Stimulated activated memory B cell treated with anti-CD40 and anti-IgM and Interleukin-4, amounts not matched to agents 10 μg/mL and 1 μg/mL and 100 μg/mL, for 72 hours (primary cell): ENCODE results near the gene B4GALT2.

ENCODE experiments used
- ATAC-seq: fragments of 150-1000 bp; cut with Tn5 transposase; 2 replicates; pipeline ENCODE4 v1.10.0; 2021
- H3K27ac Mint-ChIP-seq: one replicate; pipeline ENCODE4 v1.8.0; 2022; ENCODE audit warnings: mild to moderate bottlenecking, mixed read lengths
- H3K27me3 Mint-ChIP-seq: one replicate; pipeline ENCODE4 v1.8.0; 2022; ENCODE audit warnings: mixed read lengths
- H3K36me3 Mint-ChIP-seq: one replicate; pipeline ENCODE4 v1.8.0; 2022; ENCODE audit warnings: mixed read lengths
- H3K4me1 Mint-ChIP-seq: one replicate; pipeline ENCODE4 v1.8.0; 2022; ENCODE audit warnings: mixed read lengths
- H3K4me3 Mint-ChIP-seq: one replicate; pipeline ENCODE4 v1.8.0; 2022; ENCODE audit warnings: mild to moderate bottlenecking, moderate library complexity, mixed read lengths
- H3K9me3 Mint-ChIP-seq: one replicate; pipeline ENCODE4 v1.8.0; 2022; ENCODE audit warnings: mixed read lengths

B4GALT2 gene

GRCh38 chr1:44016041-44016889, 37.3 kb downstream of the B4GALT2 start:
- no peaks in the 10 kb centered on the region for H3K36me3 Mint-ChIP-seq
- no peak for ATAC-seq
- no peak overlapping the region for H3K27ac Mint-ChIP-seq
- no peak overlapping the region for H3K4me3 Mint-ChIP-seq
- no peaks in the 10 kb centered on the region for H3K4me1 Mint-ChIP-seq
- no peaks in the 10 kb centered on the region for H3K9me3 Mint-ChIP-seq
- H3K27me3 Mint-ChIP-seq, result peaks cover 16% of the 10 kb centered on the region

- Mint-ChIP-seq H3K9me3 (no peaks in the 10 kb centered on the region), H3K4me3 (no peak overlapping the region), H3K4me1 (no peaks in the 10 kb centered on the region), H3K27ac (no peak overlapping the region), H3K36me3 (no peaks in the 10 kb centered on the region), H3K27me3 (peaks cover 16% of the 10 kb centered on the region)
- ATAC-seq, result no peak
These were observed 37.9 kb downstream of the B4GALT2 start for GRCh38 chr1:44016890-44017400.

- no peak for ATAC-seq
- Mint-ChIP-seq H3K9me3 (no peaks in the 10 kb centered on the region), H3K27ac (no peak overlapping the region), H3K4me1 (peaks cover 3% of the 10 kb centered on the region), H3K4me3 (no peak overlapping the region), H3K36me3 (no peaks in the 10 kb centered on the region), H3K27me3 (peaks cover 5% of the 10 kb centered on the region)
These were observed 40.5 kb downstream of the B4GALT2 start for GRCh38 chr1:44019466-44019948.

GRCh38 chr1:44020464-44020863, 41.5 kb downstream of the B4GALT2 start:
- no peak overlapping the region for H3K4me3 Mint-ChIP-seq
- no peaks in the 10 kb centered on the region for H3K36me3 Mint-ChIP-seq
- H3K27me3 Mint-ChIP-seq, result no peaks in the 10 kb centered on the region
- H3K9me3 Mint-ChIP-seq, result no peaks in the 10 kb centered on the region
- no peak for ATAC-seq
- H3K4me1 Mint-ChIP-seq, result peaks cover 12% of the 10 kb centered on the region
- H3K27ac Mint-ChIP-seq, result no peak overlapping the region

- Mint-ChIP-seq H3K27ac (no peak overlapping the region), H3K36me3 (no peaks in the 10 kb centered on the region)
These were observed 42.1 kb downstream of the B4GALT2 start for GRCh38 chr1:44021156-44021555.

GRCh38 chr1:44021581-44022321, 42.7 kb downstream of the B4GALT2 start:
- H3K36me3 Mint-ChIP-seq, result no peaks in the 10 kb centered on the region
- no peaks in the 10 kb centered on the region for H3K27me3 Mint-ChIP-seq
- no peak for ATAC-seq
- H3K4me1 Mint-ChIP-seq, result peaks cover 21% of the 10 kb centered on the region
- no peak overlapping the region for H3K4me3 Mint-ChIP-seq
- no peak overlapping the region for H3K27ac Mint-ChIP-seq
- no peaks in the 10 kb centered on the region for H3K9me3 Mint-ChIP-seq

More at GRCh38 chr1:44021156-44021555, 42.1 kb downstream of the B4GALT2 start:
- Mint-ChIP-seq H3K4me3 (no peak overlapping the region), H3K27me3 (no peaks in the 10 kb centered on the region), H3K4me1 (peaks cover 19% of the 10 kb centered on the region), H3K9me3 (no peaks in the 10 kb centered on the region)
- no peak for ATAC-seq

GRCh38 chr1:44024031-44024902, 45.3 kb downstream of the B4GALT2 start:
- no peaks in the 10 kb centered on the region for H3K27me3 Mint-ChIP-seq
- peaks cover 37% of the 10 kb centered on the region for H3K4me1 Mint-ChIP-seq
- no peaks in the 10 kb centered on the region for H3K9me3 Mint-ChIP-seq
- ATAC-seq, result no peak
- H3K27ac Mint-ChIP-seq, result peak overlapping the region; percentile 19
- no peak overlapping the region for H3K4me3 Mint-ChIP-seq
- no peaks in the 10 kb centered on the region for H3K36me3 Mint-ChIP-seq

GRCh38 chr1:44024903-44025525, 46.0 kb downstream of the B4GALT2 start:
- no peaks in the 10 kb centered on the region for H3K27me3 Mint-ChIP-seq
- peak overlapping the region; percentile 19 for H3K27ac Mint-ChIP-seq
- peak overlapping the region; percentile 1 for H3K4me3 Mint-ChIP-seq
- H3K4me1 Mint-ChIP-seq, result peaks cover 45% of the 10 kb centered on the region
- no peak for ATAC-seq
- no peaks in the 10 kb centered on the region for H3K9me3 Mint-ChIP-seq
- H3K36me3 Mint-ChIP-seq, result no peaks in the 10 kb centered on the region

GRCh38 chr1:44025816-44026215, 46.8 kb downstream of the B4GALT2 start:
- Mint-ChIP-seq H3K27me3 (no peaks in the 10 kb centered on the region), H3K36me3 (no peaks in the 10 kb centered on the region), H3K9me3 (no peaks in the 10 kb centered on the region), H3K4me3 (peak overlapping the region; percentile 22), H3K27ac (peak overlapping the region; percentile 19), H3K4me1 (peaks cover 45% of the 10 kb centered on the region)
- ATAC-seq, result no peak

GRCh38 chr1:44027320-44027719, 48.3 kb downstream of the B4GALT2 start:
- no peak for ATAC-seq
- no peaks in the 10 kb centered on the region for H3K27me3 Mint-ChIP-seq
- no peaks in the 10 kb centered on the region for H3K36me3 Mint-ChIP-seq
- no peak overlapping the region for H3K4me3 Mint-ChIP-seq
- peaks cover 55% of the 10 kb centered on the region for H3K4me1 Mint-ChIP-seq
- H3K27ac Mint-ChIP-seq, result no peak overlapping the region
- no peaks in the 10 kb centered on the region for H3K9me3 Mint-ChIP-seq

GRCh38 chr1:44029260-44029910, 50.4 kb downstream of the B4GALT2 start:
- Mint-ChIP-seq H3K4me3 (peak overlapping the region; percentile 95), H3K9me3 (no peaks in the 10 kb centered on the region), H3K36me3 (no peaks in the 10 kb centered on the region), H3K4me1 (peaks cover 54% of the 10 kb centered on the region), H3K27me3 (no peaks in the 10 kb centered on the region), H3K27ac (peak overlapping the region; percentile 92)
- ATAC-seq, result peak; percentile 39

GRCh38 chr1:44029911-44030604, 51.0 kb downstream of the B4GALT2 start:
- peaks cover 47% of the 10 kb centered on the region for H3K4me1 Mint-ChIP-seq

GRCh38 chr1:44030605-44031251, 51.7 kb downstream of the B4GALT2 start:
- H3K27ac Mint-ChIP-seq, result peak overlapping the region; percentile 42
- H3K4me3 Mint-ChIP-seq, result peak overlapping the region; percentile 79
- ATAC-seq, result peak; percentile 60
- no peaks in the 10 kb centered on the region for H3K27me3 Mint-ChIP-seq
- H3K9me3 Mint-ChIP-seq, result no peaks in the 10 kb centered on the region
- H3K36me3 Mint-ChIP-seq, result no peaks in the 10 kb centered on the region
- H3K4me1 Mint-ChIP-seq, result peaks cover 40% of the 10 kb centered on the region

More at GRCh38 chr1:44029911-44030604, 51.0 kb downstream of the B4GALT2 start:
- peak; percentile 90 for ATAC-seq
- no peaks in the 10 kb centered on the region for H3K27me3 Mint-ChIP-seq
- H3K27ac Mint-ChIP-seq, result peak overlapping the region; percentile 92
- H3K36me3 Mint-ChIP-seq, result no peaks in the 10 kb centered on the region
- H3K4me3 Mint-ChIP-seq, result peak overlapping the region; percentile 95
- no peaks in the 10 kb centered on the region for H3K9me3 Mint-ChIP-seq
